Stimulated activated CD4-positive, alpha-beta T cell treated with anti-CD3 and anti-CD28 coated beads, Interleukin-2, amount 100 ng/mL, for 4 hours (primary cell): ENCODE measurements around the gene TMUB2.
A peak's percentile ranks its signal among the peaks of the same experiment; 100 is the strongest.

Source experiments
- DNase-seq: peaks from one replicate; pipeline ENCODE4 v3.0.0-alpha.2; 2020; ENCODE audit warnings: low read depth

Gene TMUB2

DNA sequence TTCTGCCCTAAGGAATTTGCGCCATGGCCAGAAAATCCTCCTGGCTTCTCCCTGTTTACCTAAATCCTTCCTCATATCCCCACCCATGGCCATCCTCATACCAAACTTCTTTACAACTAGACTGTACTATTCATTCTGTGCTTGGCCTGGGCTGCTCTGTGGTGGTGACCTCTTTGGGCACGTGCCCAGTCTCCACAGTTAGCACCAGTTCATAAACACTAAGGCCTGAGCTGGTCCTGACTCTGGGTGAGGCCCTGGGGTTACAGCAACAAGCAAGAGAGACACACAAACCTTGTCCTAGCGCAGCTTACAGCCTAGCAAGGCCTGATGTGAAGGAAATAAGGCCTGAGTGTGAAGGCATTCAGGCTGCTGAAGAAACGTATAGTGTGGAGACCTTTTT lies 16.0 kb downstream of the TMUB2 start:
- no peak for DNase-seq

- no peak for DNase-seq
Observed at GRCh38 chr17:44203731-44204440, 17.1 kb downstream of the TMUB2 start.

DNA sequence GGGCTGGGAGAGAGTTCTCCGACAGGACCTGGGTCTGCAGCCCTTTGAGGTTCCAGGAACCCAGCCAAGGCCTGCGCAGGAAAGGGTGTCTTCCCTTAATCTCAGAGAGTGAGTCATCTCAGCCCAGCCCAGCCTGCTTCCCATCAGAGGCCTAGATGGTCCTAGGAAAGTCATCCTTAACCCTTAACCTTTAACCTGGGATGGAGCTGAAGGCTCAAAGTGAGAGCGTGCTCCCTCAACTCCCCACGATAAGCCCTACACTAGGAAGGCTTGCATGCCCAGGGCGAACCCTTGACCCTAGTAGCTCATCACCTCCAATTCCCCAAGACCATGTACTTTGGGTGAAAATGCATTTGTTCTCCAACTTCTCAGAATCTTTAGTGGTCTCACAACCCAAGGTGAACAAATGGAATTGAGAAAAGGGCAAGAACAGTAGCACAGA lies 17.7 kb downstream of the TMUB2 start:
- no peak for DNase-seq

- no peak for DNase-seq
Observed at GRCh38 chr17:44205962-44206824, 19.4 kb downstream of the TMUB2 start.

GRCh38 chr17:44206825-44207155 lies 20.0 kb downstream of the TMUB2 start:
- DNase-seq = no peak

DNA sequence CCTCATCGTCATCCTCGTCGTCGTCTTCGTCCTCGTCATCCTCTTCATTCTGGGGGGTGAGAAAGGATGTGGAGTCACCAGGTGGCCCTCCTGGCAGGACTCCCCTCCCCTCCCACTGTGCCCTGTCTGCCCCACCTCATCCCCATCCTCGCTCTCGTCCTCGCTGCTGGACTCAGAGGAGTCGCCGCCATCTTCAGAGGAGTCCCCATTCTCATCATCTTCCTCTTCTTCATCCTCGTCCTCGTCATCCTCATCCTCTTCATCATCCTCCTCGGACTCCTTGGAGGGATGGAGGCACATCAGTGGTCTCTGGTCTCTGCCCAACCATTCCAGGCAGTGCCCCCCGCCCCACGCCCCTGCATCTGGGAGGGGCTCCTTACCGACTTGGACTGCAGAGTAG lies 20.5 kb downstream of the TMUB2 start:
- no peak for DNase-seq

GRCh38 chr17:44207743-44208142 lies 21.0 kb downstream of the TMUB2 start:
- no peak for DNase-seq

- no peak for DNase-seq
Observed at GRCh38 chr17:44209786-44210341, 23.1 kb downstream of the TMUB2 start.

- DNase-seq = peak; percentile 85
Observed at GRCh38 chr17:44210342-44211192, 23.8 kb downstream of the TMUB2 start.

DNA sequence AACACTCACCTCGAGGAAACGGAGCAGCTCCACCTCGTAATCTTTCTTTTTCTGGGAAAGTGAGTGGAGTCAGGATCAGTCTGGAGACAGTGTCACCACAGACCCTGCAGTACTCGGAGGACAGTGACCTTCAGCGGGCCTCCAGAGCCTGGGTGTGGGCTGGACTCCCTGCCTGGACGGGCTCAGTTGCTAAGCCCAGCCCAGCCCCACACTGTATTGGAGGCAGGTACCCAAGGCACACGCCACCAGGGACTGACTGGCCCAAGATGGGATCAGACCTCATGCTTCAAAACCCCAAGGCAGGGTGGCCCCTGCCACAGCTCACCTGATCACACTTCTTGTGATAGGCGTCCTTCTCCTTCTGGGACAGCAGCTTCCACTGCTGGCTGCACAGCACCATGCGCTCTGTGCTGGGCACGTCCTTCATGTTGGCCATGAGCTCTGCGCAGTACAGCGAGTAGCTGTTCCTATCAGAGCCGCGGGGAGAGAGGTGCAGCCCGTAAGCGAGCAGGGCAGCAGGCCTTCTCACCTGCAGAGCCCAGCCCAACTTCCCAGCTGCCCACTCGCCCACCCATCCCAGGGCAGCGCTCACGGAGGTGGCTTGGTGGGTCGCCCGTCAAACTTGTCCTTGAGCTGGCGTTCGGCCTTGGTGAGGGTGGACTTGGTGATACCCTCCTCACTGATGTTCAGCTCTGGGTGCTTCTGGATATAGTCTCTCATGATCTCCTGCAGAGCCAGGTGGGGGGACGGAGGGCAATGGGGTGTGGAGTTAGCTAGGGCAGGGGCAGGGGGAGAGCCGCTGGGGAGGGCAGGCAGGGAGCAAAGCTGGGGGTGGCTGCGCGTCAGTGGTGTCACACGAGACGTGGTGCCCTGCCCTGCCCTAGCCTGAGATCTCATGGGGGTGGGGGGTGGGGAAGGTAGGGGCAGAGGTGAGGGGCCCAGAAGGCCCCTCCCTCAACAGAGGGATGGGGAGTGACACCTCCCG lies 24.8 kb downstream of the TMUB2 start:
- no peak for DNase-seq

DNA sequence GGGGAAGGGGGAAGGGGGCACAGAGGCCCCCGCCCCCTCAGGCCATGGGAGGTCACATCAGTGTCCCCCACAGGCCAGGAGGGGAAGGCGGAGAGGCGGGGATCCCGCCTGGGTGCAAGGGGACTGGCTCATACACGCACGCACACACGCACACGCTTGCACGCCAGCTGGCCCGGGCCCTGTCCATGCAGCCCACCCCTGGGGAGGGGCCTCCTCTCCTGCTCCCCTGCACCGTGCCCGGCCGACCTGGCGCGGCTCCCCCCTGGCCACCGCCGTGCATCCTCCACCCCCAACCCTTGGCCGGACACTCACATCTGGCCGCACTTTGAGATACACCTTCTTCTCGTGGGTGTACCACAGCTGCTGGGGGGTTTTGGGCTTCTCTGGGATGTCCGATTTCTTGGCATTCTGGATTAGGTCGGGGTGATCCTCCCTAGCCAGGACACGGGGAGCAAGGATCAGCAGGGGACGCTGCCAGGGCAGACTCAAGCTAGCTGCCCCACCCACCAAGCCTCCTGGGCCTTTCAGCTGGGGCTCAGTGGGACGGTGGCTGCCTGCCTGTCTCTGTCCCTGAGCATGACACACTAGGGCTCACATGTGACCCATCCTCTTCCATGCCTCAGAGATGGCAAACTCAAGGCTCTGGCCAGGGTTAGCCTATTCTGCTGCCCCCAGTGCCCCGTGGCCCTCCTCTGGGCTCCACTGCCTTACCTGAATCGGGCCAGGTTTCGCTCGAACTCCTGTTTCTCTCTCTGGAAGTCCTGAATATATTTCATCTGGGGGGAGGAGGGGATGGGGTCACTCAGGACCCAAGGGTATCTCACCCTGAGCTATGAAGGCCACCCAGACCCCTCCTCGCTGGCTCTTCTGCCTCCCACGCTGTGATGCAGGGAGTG lies 26.0 kb downstream of the TMUB2 start:
- no peak for DNase-seq

- no peak for DNase-seq
Observed at GRCh38 chr17:44213403-44214229, 26.8 kb downstream of the TMUB2 start.

GRCh38 chr17:44214230-44214494 lies 27.4 kb downstream of the TMUB2 start:
- DNase-seq = no peak

DNA sequence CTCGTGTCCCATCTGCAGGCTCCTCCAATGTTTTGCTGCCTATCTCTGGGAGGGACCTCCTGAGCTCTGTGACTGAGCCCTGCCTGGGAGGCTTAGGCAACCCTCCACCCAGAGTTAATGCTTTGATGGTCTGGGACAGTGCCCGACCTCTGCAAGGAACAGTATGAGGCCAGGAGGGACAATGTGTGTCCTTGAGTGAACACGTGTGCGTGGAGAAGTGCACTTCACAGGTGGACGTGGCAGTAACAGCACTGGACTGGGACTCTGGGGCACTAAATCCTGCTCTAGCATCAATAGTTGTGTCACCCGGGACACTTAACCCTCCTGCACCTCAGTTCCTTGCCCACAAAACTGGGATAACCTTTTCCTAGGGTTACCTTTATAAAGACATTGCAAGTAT lies 28.1 kb downstream of the TMUB2 start:
- DNase-seq = no peak

DNA sequence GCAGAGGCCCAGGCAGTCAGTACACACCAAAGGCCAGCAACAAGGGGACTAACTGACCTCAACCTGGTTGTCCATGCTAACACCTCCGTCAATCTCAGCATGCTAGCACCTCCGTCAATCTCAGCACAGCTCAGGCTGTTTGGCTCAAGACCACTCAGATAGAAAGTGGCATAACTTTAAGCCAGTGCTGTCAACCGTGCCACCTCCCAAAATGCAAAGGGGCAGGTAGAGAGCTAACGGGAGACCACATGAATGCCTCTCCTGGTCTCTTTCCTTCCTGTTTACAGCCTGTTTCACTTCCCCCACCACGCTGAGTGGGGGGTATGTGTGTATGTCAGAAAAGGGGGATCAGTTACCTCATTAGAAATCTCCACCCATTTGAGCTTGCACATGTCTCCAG lies 29.4 kb downstream of the TMUB2 start:
- DNase-seq = no peak

GRCh38 chr17:44216694-44217093 lies 29.9 kb downstream of the TMUB2 start:
- no peak for DNase-seq

GRCh38 chr17:44217738-44218343 lies 31.1 kb downstream of the TMUB2 start:
- no peak for DNase-seq

DNA sequence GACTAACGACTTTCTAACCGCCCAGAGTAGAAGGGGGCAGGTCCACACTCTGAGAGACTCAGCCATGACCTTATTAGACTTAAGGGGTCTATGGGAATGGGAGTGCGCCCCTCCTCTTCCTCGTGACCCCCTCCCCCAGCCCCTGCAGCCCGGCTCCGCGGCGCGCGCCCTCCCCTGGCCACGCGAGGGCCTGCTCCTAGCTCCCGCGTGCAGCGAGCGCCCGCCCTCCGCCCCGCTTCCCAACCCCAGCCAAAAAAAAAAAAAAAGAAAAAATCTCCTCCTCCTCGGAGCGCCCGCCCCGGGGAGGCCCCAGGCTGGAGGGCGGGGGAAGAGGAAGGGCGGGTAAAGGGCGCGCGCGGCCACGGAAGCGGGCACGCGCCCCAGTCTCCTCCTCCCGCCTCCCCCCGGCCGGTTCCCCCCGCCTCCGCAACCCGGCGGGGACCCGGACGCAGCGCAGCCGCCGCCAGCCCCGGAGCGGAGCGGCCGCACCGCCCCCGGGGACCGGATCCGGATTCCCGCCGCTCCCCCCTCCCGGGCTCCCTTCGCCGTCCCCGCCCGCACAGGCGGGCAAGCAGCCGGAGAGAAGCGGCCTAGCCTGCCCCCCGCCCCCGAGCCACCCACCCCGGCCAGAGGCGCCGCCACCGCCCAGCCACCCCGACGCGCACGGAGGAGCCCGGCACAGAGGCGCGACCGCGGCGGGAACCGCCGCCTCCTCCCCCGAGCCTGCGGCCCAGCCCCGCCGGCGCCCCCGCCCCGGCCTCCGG lies 31.8 kb downstream of the TMUB2 start:
- DNase-seq = peak; percentile 86
